PC-3 (cell line): Measurements from ENCODE around the gene NUTF2.

Experiments used
- CTCF ChIP-seq: fragments of 300-600 bp; sonication (generic); conservative IDR thresholded peaks from 2 replicates; pipeline ENCODE4 v1.5.1; 2017; ENCODE audit warnings: antibody characterized with exemption, low read depth, mild to moderate bottlenecking, low read length
- EZH2phosphoT487 ChIP-seq: fragments of 300-600 bp; sonication (generic); IDR thresholded peaks from 2 replicates; pipeline ENCODE4 v1.6.1; 2018; ENCODE audit warnings: mild to moderate bottlenecking, antibody characterized with exemption, low read length, borderline replicate concordance

DNA sequence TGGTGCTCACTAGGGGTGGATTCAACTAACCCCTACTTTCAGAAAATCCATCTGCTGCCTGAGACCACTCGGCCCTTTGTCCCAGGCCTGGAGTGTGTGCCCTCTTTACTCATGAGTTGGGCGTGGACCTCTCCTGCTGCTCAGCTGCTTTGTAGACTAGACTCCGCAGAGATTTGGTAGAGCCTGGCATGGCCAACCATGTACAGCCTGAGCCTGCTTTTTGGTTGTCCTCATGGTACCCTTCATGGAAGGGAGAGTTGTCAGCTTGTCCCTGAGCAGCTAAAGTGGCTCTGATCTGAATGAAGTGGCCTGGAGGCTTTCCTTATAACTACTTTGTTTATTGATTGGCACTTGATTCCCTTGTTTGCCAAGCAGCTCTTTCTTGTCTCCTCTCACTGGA, 27.6 kb downstream of the NUTF2 start:
- no peak for TF ChIP-seq CTCF
- no peak for TF ChIP-seq EZH2phosphoT487
